Peyer's patch (tissue), 4 donors: ENCODE measurements around the gene POP5.
"Not testable (repeated sequence)": the region's sequence is repeated elsewhere in the genome, so short reads cannot be mapped to it uniquely, and the experiment has no call there.

Source experiments
- CTCF ChIP-seq, 6 experiments: fragments of 450-650 bp in 4 of 6; fragments of 200-600 bp in 2 of 6; sonication (generic) in 1 of 6; IDR thresholded peaks; one replicate each; pipeline ENCODE4 v1.5.1; 2017 to 2019; ENCODE audit warnings: antibody characterized with exemption in 6 of 6, mild to moderate bottlenecking in 3 of 6, moderate library complexity in 1 of 6
- POLR2A ChIP-seq, 2 donors: fragments of 450-650 bp; IDR thresholded peaks; one replicate each; pipeline ENCODE4 v1.5.1; 2017; ENCODE audit warnings: antibody characterized with exemption in 2 of 2, mild to moderate bottlenecking in 2 of 2, moderate library complexity in 2 of 2

GRCh38 chr12:120611534-120611933, 30.3 kb upstream of the POP5 start:
- TF ChIP-seq CTCF, POLR2A (IDR thresholded peaks at IDR 0.05): not testable (repeated sequence)
